BJ (cell line): ENCODE data around the gene FBXO11. TPM values are rescaled to one million over a fixed set of nuclear protein-coding genes. Genes with fewer than 3 reads are reported as not detected.

Experiments
- CTCF ChIA-PET: fragments of 350-600 bp; formaldehyde crosslinking; extraction: SDS; loops from one replicate; lab custom pipeline; 2021; ENCODE audit warnings: antibody characterized with exemption, inconsistent platforms; lab: Yijun Ruan, JAX
- POLR2A ChIA-PET: fragments of 300-600 bp; sonication (Branson Sonifier 250); formaldehyde crosslinking; extraction: SDS; loops from one replicate; lab custom pipeline; 2021; ENCODE audit warnings: antibody characterized with exemption; lab: Charles Lee
- DNase-seq: peaks from one replicate; pipeline ENCODE4 v3.0.0-alpha.2; 2011; ENCODE audit warnings: low read depth
- H3K27me3 ChIP-seq: 2 replicates; pipeline ENCODE4 v1.6.0; 2011; ENCODE audit warnings: low read length; ENCODE audit not compliant: control insufficient read depth, insufficient read depth
- H3K36me3 ChIP-seq: 2 replicates; pipeline ENCODE4 v1.5.1; 2011; ENCODE audit warnings: low read length; ENCODE audit not compliant: control insufficient read depth, insufficient read depth
- H3K4me3 ChIP-seq: 2 replicates; pipeline ENCODE4 v1.5.1; 2011; ENCODE audit warnings: low read depth, mild to moderate bottlenecking, control low read depth, low read length
- polyA plus RNA-seq: library from polyadenylated mRNA; depleted of rRNA; stranded (reverse); fragments of >200 nt; gene quantifications from 2 replicates; pipeline ENCODE4 v1.2.3, GENCODE V29; 2011
- TF ChIP-seq, protein P1 (sequence below): IDR thresholded peaks from 2 replicates; pipeline ENCODE4 v1.5.1; 2011; ENCODE audit warnings: low read depth, mild to moderate bottlenecking, control low read depth, inconsistent platforms, low read length, moderate library complexity; ENCODE audit not compliant: insufficient read depth

Gene FBXO11
- polyA plus RNA-seq, 1 experiment, result 21.5 TPM

- CTCF ChIA-PET, result interaction anchor here (5.7 kb wide), 1 partner anchor 10 kb away, joined by 28 read pairs; no protein-coding TSS in a partner anchor
- no peak for DNase-seq
- no peak overlapping the region for H3K4me3 ChIP-seq
- H3K27me3 ChIP-seq, result no peaks in the 10 kb centered on the region
- no peaks in the 10 kb centered on the region for H3K36me3 ChIP-seq
- POLR2A ChIA-PET, result no interaction called here
- TF ChIP-seq, protein P1, sequence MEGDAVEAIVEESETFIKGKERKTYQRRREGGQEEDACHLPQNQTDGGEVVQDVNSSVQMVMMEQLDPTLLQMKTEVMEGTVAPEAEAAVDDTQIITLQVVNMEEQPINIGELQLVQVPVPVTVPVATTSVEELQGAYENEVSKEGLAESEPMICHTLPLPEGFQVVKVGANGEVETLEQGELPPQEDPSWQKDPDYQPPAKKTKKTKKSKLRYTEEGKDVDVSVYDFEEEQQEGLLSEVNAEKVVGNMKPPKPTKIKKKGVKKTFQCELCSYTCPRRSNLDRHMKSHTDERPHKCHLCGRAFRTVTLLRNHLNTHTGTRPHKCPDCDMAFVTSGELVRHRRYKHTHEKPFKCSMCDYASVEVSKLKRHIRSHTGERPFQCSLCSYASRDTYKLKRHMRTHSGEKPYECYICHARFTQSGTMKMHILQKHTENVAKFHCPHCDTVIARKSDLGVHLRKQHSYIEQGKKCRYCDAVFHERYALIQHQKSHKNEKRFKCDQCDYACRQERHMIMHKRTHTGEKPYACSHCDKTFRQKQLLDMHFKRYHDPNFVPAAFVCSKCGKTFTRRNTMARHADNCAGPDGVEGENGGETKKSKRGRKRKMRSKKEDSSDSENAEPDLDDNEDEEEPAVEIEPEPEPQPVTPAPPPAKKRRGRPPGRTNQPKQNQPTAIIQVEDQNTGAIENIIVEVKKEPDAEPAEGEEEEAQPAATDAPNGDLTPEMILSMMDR, result no peak
Measured at GRCh38 chr2:47777277-47777937, 128.9 kb downstream of the FBXO11 start.

GRCh38 chr2:47774567-47774966 lies 131.7 kb downstream of the FBXO11 start:
- DNase-seq, result no peak

GRCh38 chr2:47772343-47772742 lies 134.0 kb downstream of the FBXO11 start:
- TF ChIP-seq, protein P1, result no peak
- Histone ChIP-seq H3K4me3 (no peak overlapping the region), H3K27me3 (no peaks in the 10 kb centered on the region), H3K36me3 (no peaks in the 10 kb centered on the region)
- DNase-seq, result no peak
- CTCF ChIA-PET, result no interaction called here
- POLR2A ChIA-PET, result no interaction called here

More at GRCh38 chr2:47774567-47774966, 131.7 kb downstream of the FBXO11 start:
- POLR2A ChIA-PET, result no interaction called here
- no peak overlapping the region for H3K4me3 ChIP-seq
- CTCF ChIA-PET, result interaction anchor here (1.3 kb wide), 1 partner anchor 337 kb away, joined by 3 read pairs; no protein-coding TSS in a partner anchor
- H3K36me3 ChIP-seq, result no peaks in the 10 kb centered on the region
- TF ChIP-seq, protein P1, result no peak
- no peaks in the 10 kb centered on the region for H3K27me3 ChIP-seq

DNA sequence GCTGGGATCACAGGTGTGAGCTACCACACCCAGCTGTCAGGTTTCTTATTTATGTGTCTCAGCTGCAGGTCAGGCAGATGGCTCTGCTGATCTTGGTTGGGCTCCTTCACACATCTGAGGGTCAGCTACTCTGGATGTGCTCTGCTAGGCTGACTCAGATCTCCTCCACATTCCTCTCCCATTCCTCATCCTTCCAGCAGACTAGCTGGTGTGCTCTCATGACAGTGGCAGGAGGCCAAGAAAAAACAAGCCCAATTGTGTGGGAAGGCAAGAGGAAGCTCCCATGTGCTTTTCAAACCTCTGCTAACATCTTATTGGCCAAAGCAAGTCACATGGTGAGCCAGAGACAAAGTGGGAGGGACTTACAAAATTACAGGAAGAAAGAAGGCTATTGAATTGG lies 135.1 kb downstream of the FBXO11 start:
- POLR2A ChIA-PET, result no interaction called here

GRCh38 chr2:47769318-47769717 lies 137.0 kb downstream of the FBXO11 start:
- H3K36me3 ChIP-seq, result no peaks in the 10 kb centered on the region
- ChIA-PET CTCF (interaction anchor here (1.1 to 6.4 kb wide), 4 partner anchors 9 to 434 kb away, joined by 3 to 107 read pairs (median 16); no protein-coding TSS in a partner anchor), POLR2A (no interaction called here)
- no peaks in the 10 kb centered on the region for H3K27me3 ChIP-seq
- H3K4me3 ChIP-seq, result no peak overlapping the region
- no peak for DNase-seq
- TF ChIP-seq, protein P1, result no peak

More for the DNA sequence above, 135.1 kb downstream of the FBXO11 start:
- TF ChIP-seq, protein P1, result no peak
- Histone ChIP-seq H3K27me3 (no peaks in the 10 kb centered on the region), H3K4me3 (no peak overlapping the region), H3K36me3 (no peaks in the 10 kb centered on the region)
- CTCF ChIA-PET, result interaction anchor here (0.5 to 0.9 kb wide), 2 partner anchors 9 to 1857 kb away, joined by 3 read pairs; no protein-coding TSS in a partner anchor
- peak; percentile 71 for DNase-seq
